NT2/D1 (cell line): ENCODE measurements around the gene BHMT.

ENCODE experiments used
- SUZ12 ChIP-seq: IDR thresholded peaks from 2 replicates; pipeline ENCODE4 v1.6.1; 2011; ENCODE audit not compliant: insufficient read length, insufficient read depth; ENCODE audit errors: extremely low read depth
- YY1 ChIP-seq: IDR thresholded peaks from 2 replicates; pipeline ENCODE4 v1.6.1; 2011; ENCODE audit not compliant: insufficient read length, insufficient read depth
- ZNF274 ChIP-seq: IDR thresholded peaks from 2 replicates; pipeline ENCODE4 v1.6.1; 2011; ENCODE audit warnings: mild to moderate bottlenecking, low read depth, low read length

DNA sequence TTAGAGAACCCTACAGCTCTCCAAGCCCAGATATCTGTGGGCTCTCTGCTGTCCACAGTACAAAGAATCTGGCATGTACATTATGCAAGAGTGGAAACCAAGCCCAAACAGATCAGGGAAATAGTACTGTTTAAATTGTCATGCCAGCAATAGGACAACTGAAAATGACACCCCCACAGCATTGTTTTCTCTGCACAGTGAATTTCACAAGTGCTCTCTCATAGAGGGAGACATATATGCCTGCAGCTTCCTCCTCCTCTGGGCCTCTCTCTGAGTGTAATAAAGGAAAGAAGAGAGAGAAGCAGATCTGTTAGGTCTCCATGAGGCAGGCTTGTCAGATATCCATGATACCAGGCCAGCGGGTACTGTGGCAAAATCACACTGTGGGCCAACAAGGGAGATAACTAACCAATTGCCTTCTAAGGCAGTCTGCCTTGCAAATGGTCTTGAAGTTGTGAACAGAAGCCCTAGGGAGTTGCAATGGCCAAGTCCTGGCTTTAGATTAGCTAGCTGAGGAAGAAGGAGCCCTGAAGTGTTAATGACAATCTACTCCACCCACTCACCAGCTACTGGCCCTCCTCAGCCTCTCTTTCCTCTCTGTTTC is 69.9 kb downstream of the BHMT start:
- TF ChIP-seq YY1 = no peak
- no peak for TF ChIP-seq ZNF274
- no peak for TF ChIP-seq SUZ12
